B cell (primary cell): ENCODE results near the gene SRBD1. TPM values are rescaled to one million over a fixed set of nuclear protein-coding genes. Genes with fewer than 3 reads are reported as not detected.

Experiments
- ATAC-seq: fragments of 200-7000 bp; cut with Tn5 transposase; one replicate; pipeline ENCODE4 v1.10.0; 2021; ENCODE audit warnings: low read depth, mild to moderate bottlenecking, moderate number of reproducible peaks, moderate library complexity
- CTCF ChIA-PET: fragments of 350-600 bp; sonication (Branson Sonifier 250); formaldehyde crosslinking; loops from one replicate; lab custom pipeline; 2021; ENCODE audit warnings: antibody characterized with exemption, inconsistent platforms; lab: Charles Lee
- POLR2A ChIA-PET: fragments of 350-600 bp; sonication (Branson Sonifier 250); formaldehyde crosslinking; loops from one replicate; lab custom pipeline; 2021; ENCODE audit warnings: antibody characterized with exemption; lab: Charles Lee
- DNase-seq: peaks from one replicate; pipeline ENCODE4 v3.0.0; 2013
- H2AFZ ChIP-seq: 2 replicates; pipeline ENCODE4 v1.6.1; 2012; ENCODE audit warnings: mild to moderate bottlenecking, low read depth, low read length; ENCODE audit not compliant: insufficient read depth, poor library complexity, severe bottlenecking
- H3K27ac ChIP-seq, 2 donors: 1 replicate in 1 of 2; 2 replicates in 1 of 2; pipeline ENCODE4 v1.5.1; 2012 to 2013; ENCODE audit warnings: low read length in 2 of 2, mild to moderate bottlenecking in 2 of 2, moderate library complexity in 1 of 2
- H3K27me3 ChIP-seq, 4 experiments: fragments of 200-600 bp in 1 of 4; sonication (generic) in 1 of 4; replicated peaks in 1 of 4; 1 replicate in 2 of 4; 2 replicates in 2 of 4; pipeline versions ENCODE4 v1.6.1 to v1.7.0; 2013 to 2016; ENCODE audit warnings: low read length in 3 of 4, mild to moderate bottlenecking in 2 of 4, mixed read lengths in 1 of 4, moderate library complexity in 1 of 4; ENCODE audit not compliant: insufficient read depth in 4 of 4, control insufficient read depth in 3 of 4; ENCODE audit errors: control extremely low read depth in 1 of 4
- H3K36me3 ChIP-seq, 2 experiments: replicated peaks in 1 of 2; 1 replicate in 1 of 2; 2 replicates in 1 of 2; pipeline versions ENCODE4 v1.6.1 to v1.7.1; 2013; ENCODE audit warnings: low read length in 1 of 2; ENCODE audit not compliant: insufficient read depth in 2 of 2, control insufficient read depth in 1 of 2; ENCODE audit errors: control extremely low read depth in 1 of 2, extremely low read depth in 1 of 2
- H3K4me1 ChIP-seq, 2 donors: fragments of 200-600 bp in 1 of 2; sonication (generic) in 1 of 2; 1 replicate in 1 of 2; 2 replicates in 1 of 2; pipeline versions ENCODE4 v1.5.1 to v1.6.1; 2013 to 2017; ENCODE audit warnings: low read length in 2 of 2; ENCODE audit not compliant: control insufficient read depth in 2 of 2, insufficient read depth in 2 of 2
- H3K4me2 ChIP-seq: replicated peaks from 2 replicates; pipeline ENCODE3; 2012; ENCODE audit warnings: mild to moderate bottlenecking, low read depth, low read length; ENCODE audit not compliant: poor library complexity, severe bottlenecking
- H3K4me3 ChIP-seq, 5 experiments: fragments of 200-600 bp in 1 of 5; sonication (generic) in 1 of 5; 1 replicate in 3 of 5; 2 replicates in 2 of 5; pipeline versions ENCODE4 v1.5.1 to v1.7.0; 2011 to 2016; ENCODE audit warnings: low read length in 4 of 5, mild to moderate bottlenecking in 4 of 5, low read depth in 2 of 5, control low read depth in 1 of 5, moderate library complexity in 1 of 5; ENCODE audit not compliant: insufficient read depth in 1 of 5; ENCODE audit errors: control extremely low read depth in 1 of 5, extremely low read depth in 1 of 5
- H3K79me2 ChIP-seq: fragments of 200-600 bp; sonication (generic); one replicate; pipeline ENCODE4 v1.6.0; 2016; ENCODE audit warnings: low read length; ENCODE audit not compliant: control insufficient read depth, insufficient read depth
- H3K9ac ChIP-seq: fragments of 200-600 bp; sonication (generic); 2 replicates; pipeline ENCODE4 v1.6.1; 2017; ENCODE audit warnings: mild to moderate bottlenecking, low read length, moderate library complexity
- H3K9me3 ChIP-seq, 3 donors: one replicate each; pipeline versions ENCODE4 v1.6.1 to v1.7.1; 2013; ENCODE audit warnings: low read length in 2 of 3; ENCODE audit not compliant: control insufficient read depth in 2 of 3, insufficient read depth in 1 of 3; ENCODE audit errors: control extremely low read depth in 1 of 3
- H4K20me1 ChIP-seq: 2 replicates; pipeline ENCODE4 v1.6.0; 2012; ENCODE audit warnings: mild to moderate bottlenecking, low read length; ENCODE audit not compliant: insufficient read depth, control insufficient read depth, poor library complexity, severe bottlenecking
- H3K27ac Mint-ChIP-seq: one replicate; pipeline ENCODE4 v1.8.0; 2021; ENCODE audit warnings: mixed read lengths
- H3K27me3 Mint-ChIP-seq: one replicate; pipeline ENCODE4 v1.8.0; 2021; ENCODE audit warnings: mixed read lengths
- H3K4me1 Mint-ChIP-seq: one replicate; pipeline ENCODE4 v1.8.0; 2021; ENCODE audit warnings: mixed read lengths
- H3K4me3 Mint-ChIP-seq: one replicate; pipeline ENCODE4 v1.8.0; 2021; ENCODE audit warnings: mixed read lengths
- H3K9me3 Mint-ChIP-seq: one replicate; pipeline ENCODE4 v1.8.0; 2022; ENCODE audit warnings: mixed read lengths; ENCODE audit not compliant: insufficient read depth
- CTCF ChIP-seq: fragments of 200-600 bp; IDR thresholded peaks from one replicate; pipeline ENCODE4 v1.8.0; 2022; ENCODE audit warnings: antibody characterized with exemption, mild to moderate bottlenecking
- EZH2 ChIP-seq: IDR thresholded peaks from 2 replicates; pipeline ENCODE4 v1.6.1; 2012; ENCODE audit warnings: borderline replicate concordance, low read depth, mild to moderate bottlenecking, moderate library complexity, low read length; ENCODE audit not compliant: insufficient read depth, poor library complexity, severe bottlenecking
- WGBS: methylation state at CpG from one replicate; pipeline ENCODE4 v1.1.5; 2013; ENCODE audit warnings: missing lambda C conversion rate; ENCODE audit not compliant: insufficient coverage; 5-methylcytosine and 5-hydroxymethylcytosine counted together
- intact Hi-C: fragments of 100-400 bp; cut with micrococcal nuclease; formaldehyde crosslinking; loops from one replicate; pipeline ENCODE4 v1.10.0; 2022
- polyA plus RNA-seq: library from polyadenylated mRNA; depleted of rRNA; stranded (reverse); fragments of >200 nt; gene quantifications from 2 replicates; pipeline ENCODE4 v1.2.3, GENCODE V29; 2012
- total RNA-seq, 2 donors: library from RNA; stranded (reverse); fragments of 120-200 nt in 1 of 2; gene quantifications; 1 replicate in 1 of 2; 2 replicates in 1 of 2; pipeline versions ENCODE4 v1.2.3 to v1.2.4, GENCODE V29; 2013 to 2022

The SRBD1 gene
- total and polyA plus RNA-seq, 2 donors (not counting 1 experiment from before 2014, with no cell fraction given) = 6.2 to 27.1 TPM

GRCh38 chr2:45605116-45605515 lies 6.0 kb downstream of the SRBD1 start:
- H3K4me2 ChIP-seq = no peak overlapping the region
- H3K36me3 ChIP-seq = peaks cover 12 to 34% of the 10 kb centered on the region in 2 experiments
- H4K20me1 ChIP-seq = peaks cover 5% of the 10 kb centered on the region
- peaks cover 10% of the 10 kb centered on the region in 2 donors for H3K4me1 ChIP-seq
- peaks cover 55% of the 10 kb centered on the region for H3K79me2 ChIP-seq
- no peak overlapping the region for H3K27ac Mint-ChIP-seq
- no peaks in the 10 kb centered on the region for H3K9me3 Mint-ChIP-seq
- TF ChIP-seq CTCF = no peak
- TF ChIP-seq EZH2 = no peak
- no peak overlapping the region for H2AFZ ChIP-seq
- intact Hi-C loops = no loop called here
- 100% methylated on average over 1 of the region's 2 CpGs for WGBS
- H3K4me3 Mint-ChIP-seq = no peak overlapping the region
- H3K4me3 ChIP-seq = no peak overlapping the region
- no peaks in the 10 kb centered on the region for H3K27me3 ChIP-seq
- ATAC-seq (no peak), DNase-seq (no peak)
- no peaks in the 10 kb centered on the region for H3K9me3 ChIP-seq
- POLR2A ChIA-PET = no interaction called here
- CTCF ChIA-PET = interaction anchor here (0.9 kb wide), 1 partner anchor 227 kb away, joined by 4 read pairs; no protein-coding TSS in a partner anchor
- peaks cover 21% of the 10 kb centered on the region for H3K4me1 Mint-ChIP-seq
- H3K27ac ChIP-seq = no peak overlapping the region
- no peak overlapping the region for H3K9ac ChIP-seq
- H3K27me3 Mint-ChIP-seq = no peaks in the 10 kb centered on the region

GRCh38 chr2:45602624-45603023 lies 8.4 kb downstream of the SRBD1 start:
- DNase-seq (no peak), ATAC-seq (no peak)
- H3K79me2 ChIP-seq = peaks cover 46% of the 10 kb centered on the region
- WGBS = no CpG with 5 or more reads among the region's 2 CpGs
- H3K9ac ChIP-seq = no peak overlapping the region
- intact Hi-C loops = no loop called here
- no peaks in the 10 kb centered on the region for H3K9me3 Mint-ChIP-seq
- H3K27ac ChIP-seq = no peak overlapping the region
- no peak overlapping the region for H3K4me3 ChIP-seq
- peaks cover 12% of the 10 kb centered on the region for H3K4me1 Mint-ChIP-seq
- ChIA-PET CTCF (no interaction called here), POLR2A (no interaction called here)
- no peak overlapping the region for H3K27ac Mint-ChIP-seq
- H3K4me2 ChIP-seq = no peak overlapping the region
- no peaks in the 10 kb centered on the region for H3K27me3 ChIP-seq
- no peak overlapping the region for H3K4me3 Mint-ChIP-seq
- H3K27me3 Mint-ChIP-seq = no peaks in the 10 kb centered on the region
- peaks cover 5% of the 10 kb centered on the region for H4K20me1 ChIP-seq
- no peak overlapping the region for H2AFZ ChIP-seq
- no peaks in the 10 kb centered on the region for H3K9me3 ChIP-seq
- peaks cover 6% of the 10 kb centered on the region in 2 donors for H3K4me1 ChIP-seq
- peaks cover 12 to 52% of the 10 kb centered on the region in 2 experiments for H3K36me3 ChIP-seq
- no peak for TF ChIP-seq EZH2
- no peak for TF ChIP-seq CTCF
